Neural cell (in vitro differentiated cells): ENCODE data around the gene RAB22A.

Source experiments
- EP300 ChIP-seq: fragments of 450-650 bp; conservative IDR thresholded peaks from 2 replicates; pipeline ENCODE4 v1.6.1; 2014; ENCODE audit warnings: antibody characterized with exemption, mild to moderate bottlenecking, moderate library complexity; ENCODE audit not compliant: poor library complexity, severe bottlenecking
- EZH2 ChIP-seq: fragments of 200-600, 300-800 bp; shearing (Covaris generic), sonication (generic); IDR thresholded peaks from 2 replicates; pipeline ENCODE4 v1.6.1; 2014; ENCODE audit warnings: antibody characterized with exemption, low read length, borderline replicate concordance, mild to moderate bottlenecking; ENCODE audit not compliant: insufficient read depth, poor library complexity, severe bottlenecking

GRCh38 chr20:58313396-58313795 lies 3.9 kb downstream of the RAB22A start:
- TF ChIP-seq EZH2 = no peak
- no peak for TF ChIP-seq EP300
